ENCODE results near the gene KLF6.

KLF6 gene

DNA sequence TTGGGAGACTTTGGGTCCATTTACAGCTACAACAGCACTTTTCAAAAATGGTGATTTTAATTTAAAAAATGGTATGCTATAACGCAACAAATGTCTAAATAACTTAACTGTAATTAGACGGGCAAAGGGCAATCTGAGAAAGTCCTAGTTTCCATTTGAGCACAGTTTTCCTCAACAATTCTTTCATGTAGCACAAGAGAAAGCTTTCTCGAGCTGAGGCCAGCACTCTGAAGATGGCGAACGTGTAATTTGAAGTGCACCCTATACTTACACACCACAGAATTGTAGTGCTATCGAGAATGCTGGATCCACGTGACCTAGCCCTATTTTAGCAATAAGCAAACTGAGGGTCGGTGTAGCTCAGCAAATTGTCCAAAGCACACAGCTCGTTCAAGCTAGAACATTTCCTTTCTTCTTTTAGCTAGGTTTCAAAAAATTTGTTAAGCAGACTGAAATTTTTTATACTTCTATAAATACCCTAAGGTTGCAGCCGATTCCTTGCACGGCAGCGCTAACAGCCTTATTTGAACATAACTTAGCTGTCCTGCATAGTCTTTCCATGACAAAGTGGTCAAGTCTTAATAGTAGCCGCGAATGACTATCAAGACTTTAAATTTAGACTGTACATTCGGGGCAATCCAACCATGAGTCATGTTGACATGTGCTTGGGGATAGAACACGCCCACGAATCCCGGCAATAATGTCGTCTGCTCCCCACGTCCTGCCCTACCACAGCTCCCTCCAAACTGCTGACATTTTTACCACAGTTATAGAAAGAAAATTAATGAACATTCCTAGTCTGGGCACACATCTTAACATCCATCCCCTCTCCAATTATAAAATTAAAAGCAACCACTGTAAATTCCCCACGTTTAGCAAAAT is 10.0 kb downstream of the KLF6 start:
- H3K9me3 ChIP-seq (ENCODE audit: control insufficient read depth, insufficient read depth, low read length), result no peaks in the 10 kb centered on the region
- H3K79me2 ChIP-seq (ENCODE audit: control insufficient read depth, low read length), result peaks cover 14% of the 10 kb centered on the region
- peaks cover 13% of the 10 kb centered on the region for H3F3A ChIP-seq (ENCODE audit: control insufficient read depth, insufficient read depth)
- TF ChIP-seq EZH2phosphoT487 (IDR thresholded peaks at IDR 0.05; ENCODE audit: borderline replicate concordance, low read length), result no peak
- TF ChIP-seq, protein P1, sequence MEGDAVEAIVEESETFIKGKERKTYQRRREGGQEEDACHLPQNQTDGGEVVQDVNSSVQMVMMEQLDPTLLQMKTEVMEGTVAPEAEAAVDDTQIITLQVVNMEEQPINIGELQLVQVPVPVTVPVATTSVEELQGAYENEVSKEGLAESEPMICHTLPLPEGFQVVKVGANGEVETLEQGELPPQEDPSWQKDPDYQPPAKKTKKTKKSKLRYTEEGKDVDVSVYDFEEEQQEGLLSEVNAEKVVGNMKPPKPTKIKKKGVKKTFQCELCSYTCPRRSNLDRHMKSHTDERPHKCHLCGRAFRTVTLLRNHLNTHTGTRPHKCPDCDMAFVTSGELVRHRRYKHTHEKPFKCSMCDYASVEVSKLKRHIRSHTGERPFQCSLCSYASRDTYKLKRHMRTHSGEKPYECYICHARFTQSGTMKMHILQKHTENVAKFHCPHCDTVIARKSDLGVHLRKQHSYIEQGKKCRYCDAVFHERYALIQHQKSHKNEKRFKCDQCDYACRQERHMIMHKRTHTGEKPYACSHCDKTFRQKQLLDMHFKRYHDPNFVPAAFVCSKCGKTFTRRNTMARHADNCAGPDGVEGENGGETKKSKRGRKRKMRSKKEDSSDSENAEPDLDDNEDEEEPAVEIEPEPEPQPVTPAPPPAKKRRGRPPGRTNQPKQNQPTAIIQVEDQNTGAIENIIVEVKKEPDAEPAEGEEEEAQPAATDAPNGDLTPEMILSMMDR (IDR thresholded peaks at IDR 0.05; ENCODE audit: low read depth, low read length, poor library complexity, severe bottlenecking), result no peak
- H4K20me1 ChIP-seq (ENCODE audit: control insufficient read depth, insufficient read depth, low read depth, low read length), result peaks cover 7% of the 10 kb centered on the region; the same call in 1 of the 2 replicates
- no peaks in the 10 kb centered on the region for H3K9me2 ChIP-seq (replicated peaks; ENCODE audit: control insufficient read depth, low read length)
- H3K27me3 ChIP-seq (ENCODE audit: control insufficient read depth, low read length), result no peaks in the 10 kb centered on the region
- H3K36me3 ChIP-seq (ENCODE audit: control insufficient read depth, low read length), result peaks cover 44% of the 10 kb centered on the region
- H3K4me2 ChIP-seq (ENCODE audit: low read length), result no peak overlapping the region
- H3K27ac ChIP-seq (ENCODE audit: low read depth, low read length), result no peak overlapping the region
- H3K4me1 ChIP-seq (ENCODE audit: control insufficient read depth, low read length), result no peaks in the 10 kb centered on the region
- no peak overlapping the region for H3K4me3 ChIP-seq (ENCODE audit: low read length)

DNA sequence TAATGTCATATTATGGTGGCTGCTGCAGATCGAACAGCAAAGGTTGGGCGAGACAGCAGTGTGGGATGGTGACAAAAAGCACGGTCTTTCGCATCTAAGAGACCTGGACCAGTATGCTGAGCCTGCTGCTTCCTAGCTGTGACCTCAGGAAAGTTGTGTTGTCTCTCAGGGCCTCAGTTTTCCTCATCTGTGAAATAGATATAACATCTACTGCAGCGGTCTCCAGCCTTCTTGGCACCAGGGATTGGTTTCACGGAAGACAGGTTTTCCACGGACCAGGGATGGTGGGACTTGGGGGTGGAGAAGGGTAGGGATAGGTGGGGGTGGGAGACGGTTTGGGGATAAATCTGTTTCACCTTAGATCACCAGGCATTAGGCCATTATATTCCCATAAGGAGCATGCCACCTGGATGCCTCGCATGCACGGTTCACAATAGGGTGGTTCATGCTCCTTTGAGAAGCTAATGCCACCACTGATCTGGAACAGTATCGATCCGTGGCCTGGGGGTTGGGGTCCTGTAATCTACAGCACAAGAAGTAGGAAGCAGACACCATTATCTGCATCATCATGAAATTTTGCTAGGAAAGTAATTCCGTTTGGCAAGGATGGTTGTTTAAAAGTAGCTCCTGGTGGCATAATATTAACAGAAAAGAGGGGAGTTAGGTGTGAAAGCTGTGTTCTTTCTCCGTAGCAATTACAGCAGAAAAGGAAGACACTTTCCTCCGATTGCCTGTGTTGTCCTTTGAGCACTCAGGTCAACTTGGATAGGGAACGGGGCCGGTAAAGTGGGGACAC is 10.8 kb downstream of the KLF6 start:
- Histone ChIP-seq H3F3A (ENCODE audit: control insufficient read depth, insufficient read depth) (peaks cover 13% of the 10 kb centered on the region), H3K9me2 (replicated peaks; ENCODE audit: control insufficient read depth, low read length) (no peaks in the 10 kb centered on the region), H3K27ac (ENCODE audit: low read depth, low read length) (no peak overlapping the region), H3K9me3 (ENCODE audit: control insufficient read depth, insufficient read depth, low read length) (no peaks in the 10 kb centered on the region), H3K4me3 (ENCODE audit: low read length) (no peak overlapping the region), H3K4me1 (ENCODE audit: control insufficient read depth, low read length) (no peaks in the 10 kb centered on the region), H3K79me2 (ENCODE audit: control insufficient read depth, low read length) (peaks cover 6% of the 10 kb centered on the region), H3K27me3 (ENCODE audit: control insufficient read depth, low read length) (no peaks in the 10 kb centered on the region), H4K20me1 (ENCODE audit: control insufficient read depth, insufficient read depth, low read depth, low read length) (0 out of 2 replicates have a peak, but pooled peaks cover 2% of the 10 kb centered on the region), H3K4me2 (ENCODE audit: low read length) (no peak overlapping the region), H3K36me3 (ENCODE audit: control insufficient read depth, low read length) (peaks cover 35% of the 10 kb centered on the region)
- no peak for TF ChIP-seq EZH2phosphoT487 (IDR thresholded peaks at IDR 0.05; ENCODE audit: borderline replicate concordance, low read length)
- TF ChIP-seq, protein P1 (IDR thresholded peaks at IDR 0.05; ENCODE audit: low read depth, low read length, poor library complexity, severe bottlenecking), result no peak

DNA sequence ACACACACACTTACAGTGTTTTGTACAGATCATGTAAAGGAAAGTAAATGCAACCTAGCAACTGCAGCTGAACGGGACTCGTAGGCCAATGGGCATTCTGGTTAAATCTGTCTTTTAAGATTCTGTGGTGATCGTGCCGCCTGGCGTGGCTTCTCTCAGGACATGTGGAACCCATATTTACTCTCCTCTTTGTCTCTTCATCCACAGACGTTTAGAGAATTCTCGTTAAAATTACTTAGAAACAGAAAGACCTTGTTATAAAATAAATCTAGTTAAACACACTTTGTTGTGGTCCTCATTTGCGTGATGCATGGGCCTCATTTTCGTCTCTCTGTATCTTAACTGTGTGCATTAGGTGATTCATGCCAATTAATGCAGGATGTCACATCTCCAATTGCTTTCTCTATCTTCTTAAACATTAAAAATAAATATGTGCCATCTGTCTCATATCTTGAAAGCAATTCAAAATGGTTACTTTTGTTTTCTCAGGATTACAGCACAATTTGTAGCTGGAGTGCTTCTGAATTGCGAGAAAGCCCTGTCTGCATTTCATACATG is 11.5 kb downstream of the KLF6 start:
- H3K27me3 ChIP-seq (ENCODE audit: control insufficient read depth, low read length), result no peaks in the 10 kb centered on the region
- H3K36me3 ChIP-seq (ENCODE audit: control insufficient read depth, low read length), result peaks cover 28% of the 10 kb centered on the region
- H3K9me3 ChIP-seq (ENCODE audit: control insufficient read depth, insufficient read depth, low read length), result no peaks in the 10 kb centered on the region
- H3K27ac ChIP-seq (ENCODE audit: low read depth, low read length), result no peak overlapping the region
- no peaks in the 10 kb centered on the region for H4K20me1 ChIP-seq (ENCODE audit: control insufficient read depth, insufficient read depth, low read depth, low read length)
- H3K4me3 ChIP-seq (ENCODE audit: low read length), result no peak overlapping the region
- H3K79me2 ChIP-seq (ENCODE audit: control insufficient read depth, low read length), result no peaks in the 10 kb centered on the region
- H3K9me2 ChIP-seq (replicated peaks; ENCODE audit: control insufficient read depth, low read length), result no peaks in the 10 kb centered on the region
- H3K4me2 ChIP-seq (ENCODE audit: low read length), result no peak overlapping the region
- H3K4me1 ChIP-seq (ENCODE audit: control insufficient read depth, low read length), result no peaks in the 10 kb centered on the region
- peaks cover 11% of the 10 kb centered on the region for H3F3A ChIP-seq (ENCODE audit: control insufficient read depth, insufficient read depth)
- TF ChIP-seq EZH2phosphoT487 (IDR thresholded peaks at IDR 0.05; ENCODE audit: borderline replicate concordance, low read length), result no peak
- TF ChIP-seq, protein P1 (IDR thresholded peaks at IDR 0.05; ENCODE audit: low read depth, low read length, poor library complexity, severe bottlenecking), result no peak

Data from DOHH2 (cell line).